ENCODE measurements around the gene CNTNAP4.

GRCh38 chr16:76335180-76335974, 58.2 kb downstream of the CNTNAP4 start:
- TF ChIP-seq ZNF622 (IDR thresholded peaks at IDR 0.05) (no peak), POLR2A (IDR thresholded peaks at IDR 0.05; ENCODE audit: low read depth, low read length) (no peak), CTCF (IDR thresholded peaks at IDR 0.05 in 2 of 3, conservative IDR thresholded peaks at IDR 0.05 in 1 of 3; ENCODE audit: control insufficient read depth in 2 of 3, extremely low read depth in 1 of 3, insufficient read depth in 1 of 3, low read depth in 3 of 3, low read length in 3 of 3) (no peak), STAT3 (IDR thresholded peaks at IDR 0.05; ENCODE audit: low read depth, low read length) (no peak), POLR2AphosphoS5 (IDR thresholded peaks at IDR 0.05; ENCODE audit: low read length) (no peak), CUX1 (IDR thresholded peaks at IDR 0.05; ENCODE audit: insufficient replicate concordance, low read depth, low read length) (no peak)

All from GM12878 (cell line).